GM23338 (cell line): ENCODE results near the gene CEACAM19.

Experiments
- CREB1 ChIP-seq: fragments of 250-450 bp; sonication (Bioruptor Pico); IDR thresholded peaks from 2 replicates; pipeline ENCODE4 v1.5.0; 2020; ENCODE audit warnings: low read depth, mild to moderate bottlenecking, moderate library complexity
- ETS1 ChIP-seq: IDR thresholded peaks from 2 replicates; pipeline ENCODE4 v1.6.1; 2016; ENCODE audit warnings: antibody characterized with exemption
- EZH2 ChIP-seq: fragments of 200-600 bp; sonication (generic); IDR thresholded peaks from one replicate; pipeline ENCODE4 v1.8.0; 2017; ENCODE audit warnings: antibody characterized with exemption, mild to moderate bottlenecking, low read depth; ENCODE audit not compliant: unreplicated experiment
- EZH2phosphoT487 ChIP-seq: fragments of 200-600 bp; sonication (generic); IDR thresholded peaks from one replicate; pipeline ENCODE4 v1.8.1; 2018; ENCODE audit warnings: antibody characterized with exemption; ENCODE audit not compliant: unreplicated experiment
- JUNB ChIP-seq: IDR thresholded peaks from one replicate; pipeline ENCODE4 v1.6.1; 2016; ENCODE audit warnings: antibody characterized with exemption; ENCODE audit not compliant: unreplicated experiment
- POLR2AphosphoS5 ChIP-seq: IDR thresholded peaks from 2 replicates; pipeline ENCODE4 v1.6.1; 2016; ENCODE audit warnings: antibody characterized with exemption, low read depth
- TF ChIP-seq, protein P1 (sequence below), 2 experiments: fragments of 200-600 bp in 1 of 2; sonication (generic) in 1 of 2; conservative IDR thresholded peaks; 2 replicates each; pipeline versions ENCODE4 v1.5.1 to v1.6.1; 2016 to 2017; ENCODE audit warnings: antibody characterized with exemption in 2 of 2, low read depth in 2 of 2, mild to moderate bottlenecking in 2 of 2, moderate library complexity in 1 of 2
- TF ChIP-seq, protein P2 (sequence below): IDR thresholded peaks from one replicate; pipeline ENCODE4 v1.6.1; 2018; ENCODE audit warnings: antibody characterized with exemption; ENCODE audit not compliant: unreplicated experiment
- TF ChIP-seq, protein P3 (sequence below): fragments of 250-450 bp; sonication (Bioruptor Pico); IDR thresholded peaks from 2 replicates; pipeline ENCODE4 v1.5.0; 2020; ENCODE audit warnings: mild to moderate bottlenecking, moderate library complexity

GRCh38 chr19:44719262-44719701 lies 48.0 kb downstream of the CEACAM19 start:
- TF ChIP-seq, protein P1, sequence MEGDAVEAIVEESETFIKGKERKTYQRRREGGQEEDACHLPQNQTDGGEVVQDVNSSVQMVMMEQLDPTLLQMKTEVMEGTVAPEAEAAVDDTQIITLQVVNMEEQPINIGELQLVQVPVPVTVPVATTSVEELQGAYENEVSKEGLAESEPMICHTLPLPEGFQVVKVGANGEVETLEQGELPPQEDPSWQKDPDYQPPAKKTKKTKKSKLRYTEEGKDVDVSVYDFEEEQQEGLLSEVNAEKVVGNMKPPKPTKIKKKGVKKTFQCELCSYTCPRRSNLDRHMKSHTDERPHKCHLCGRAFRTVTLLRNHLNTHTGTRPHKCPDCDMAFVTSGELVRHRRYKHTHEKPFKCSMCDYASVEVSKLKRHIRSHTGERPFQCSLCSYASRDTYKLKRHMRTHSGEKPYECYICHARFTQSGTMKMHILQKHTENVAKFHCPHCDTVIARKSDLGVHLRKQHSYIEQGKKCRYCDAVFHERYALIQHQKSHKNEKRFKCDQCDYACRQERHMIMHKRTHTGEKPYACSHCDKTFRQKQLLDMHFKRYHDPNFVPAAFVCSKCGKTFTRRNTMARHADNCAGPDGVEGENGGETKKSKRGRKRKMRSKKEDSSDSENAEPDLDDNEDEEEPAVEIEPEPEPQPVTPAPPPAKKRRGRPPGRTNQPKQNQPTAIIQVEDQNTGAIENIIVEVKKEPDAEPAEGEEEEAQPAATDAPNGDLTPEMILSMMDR (conservative IDR thresholded peaks at IDR 0.05; ENCODE audit: low read depth in 2 of 2), result no peak
- no peak for TF ChIP-seq EZH2
- no peak for TF ChIP-seq POLR2AphosphoS5
- no peak for TF ChIP-seq EZH2phosphoT487
- TF ChIP-seq, protein P2, sequence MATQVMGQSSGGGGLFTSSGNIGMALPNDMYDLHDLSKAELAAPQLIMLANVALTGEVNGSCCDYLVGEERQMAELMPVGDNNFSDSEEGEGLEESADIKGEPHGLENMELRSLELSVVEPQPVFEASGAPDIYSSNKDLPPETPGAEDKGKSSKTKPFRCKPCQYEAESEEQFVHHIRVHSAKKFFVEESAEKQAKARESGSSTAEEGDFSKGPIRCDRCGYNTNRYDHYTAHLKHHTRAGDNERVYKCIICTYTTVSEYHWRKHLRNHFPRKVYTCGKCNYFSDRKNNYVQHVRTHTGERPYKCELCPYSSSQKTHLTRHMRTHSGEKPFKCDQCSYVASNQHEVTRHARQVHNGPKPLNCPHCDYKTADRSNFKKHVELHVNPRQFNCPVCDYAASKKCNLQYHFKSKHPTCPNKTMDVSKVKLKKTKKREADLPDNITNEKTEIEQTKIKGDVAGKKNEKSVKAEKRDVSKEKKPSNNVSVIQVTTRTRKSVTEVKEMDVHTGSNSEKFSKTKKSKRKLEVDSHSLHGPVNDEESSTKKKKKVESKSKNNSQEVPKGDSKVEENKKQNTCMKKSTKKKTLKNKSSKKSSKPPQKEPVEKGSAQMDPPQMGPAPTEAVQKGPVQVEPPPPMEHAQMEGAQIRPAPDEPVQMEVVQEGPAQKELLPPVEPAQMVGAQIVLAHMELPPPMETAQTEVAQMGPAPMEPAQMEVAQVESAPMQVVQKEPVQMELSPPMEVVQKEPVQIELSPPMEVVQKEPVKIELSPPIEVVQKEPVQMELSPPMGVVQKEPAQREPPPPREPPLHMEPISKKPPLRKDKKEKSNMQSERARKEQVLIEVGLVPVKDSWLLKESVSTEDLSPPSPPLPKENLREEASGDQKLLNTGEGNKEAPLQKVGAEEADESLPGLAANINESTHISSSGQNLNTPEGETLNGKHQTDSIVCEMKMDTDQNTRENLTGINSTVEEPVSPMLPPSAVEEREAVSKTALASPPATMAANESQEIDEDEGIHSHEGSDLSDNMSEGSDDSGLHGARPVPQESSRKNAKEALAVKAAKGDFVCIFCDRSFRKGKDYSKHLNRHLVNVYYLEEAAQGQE, result no peak
- TF ChIP-seq CREB1, result no peak
- TF ChIP-seq JUNB, result no peak
- no peak for TF ChIP-seq ETS1
- TF ChIP-seq, protein P3, sequence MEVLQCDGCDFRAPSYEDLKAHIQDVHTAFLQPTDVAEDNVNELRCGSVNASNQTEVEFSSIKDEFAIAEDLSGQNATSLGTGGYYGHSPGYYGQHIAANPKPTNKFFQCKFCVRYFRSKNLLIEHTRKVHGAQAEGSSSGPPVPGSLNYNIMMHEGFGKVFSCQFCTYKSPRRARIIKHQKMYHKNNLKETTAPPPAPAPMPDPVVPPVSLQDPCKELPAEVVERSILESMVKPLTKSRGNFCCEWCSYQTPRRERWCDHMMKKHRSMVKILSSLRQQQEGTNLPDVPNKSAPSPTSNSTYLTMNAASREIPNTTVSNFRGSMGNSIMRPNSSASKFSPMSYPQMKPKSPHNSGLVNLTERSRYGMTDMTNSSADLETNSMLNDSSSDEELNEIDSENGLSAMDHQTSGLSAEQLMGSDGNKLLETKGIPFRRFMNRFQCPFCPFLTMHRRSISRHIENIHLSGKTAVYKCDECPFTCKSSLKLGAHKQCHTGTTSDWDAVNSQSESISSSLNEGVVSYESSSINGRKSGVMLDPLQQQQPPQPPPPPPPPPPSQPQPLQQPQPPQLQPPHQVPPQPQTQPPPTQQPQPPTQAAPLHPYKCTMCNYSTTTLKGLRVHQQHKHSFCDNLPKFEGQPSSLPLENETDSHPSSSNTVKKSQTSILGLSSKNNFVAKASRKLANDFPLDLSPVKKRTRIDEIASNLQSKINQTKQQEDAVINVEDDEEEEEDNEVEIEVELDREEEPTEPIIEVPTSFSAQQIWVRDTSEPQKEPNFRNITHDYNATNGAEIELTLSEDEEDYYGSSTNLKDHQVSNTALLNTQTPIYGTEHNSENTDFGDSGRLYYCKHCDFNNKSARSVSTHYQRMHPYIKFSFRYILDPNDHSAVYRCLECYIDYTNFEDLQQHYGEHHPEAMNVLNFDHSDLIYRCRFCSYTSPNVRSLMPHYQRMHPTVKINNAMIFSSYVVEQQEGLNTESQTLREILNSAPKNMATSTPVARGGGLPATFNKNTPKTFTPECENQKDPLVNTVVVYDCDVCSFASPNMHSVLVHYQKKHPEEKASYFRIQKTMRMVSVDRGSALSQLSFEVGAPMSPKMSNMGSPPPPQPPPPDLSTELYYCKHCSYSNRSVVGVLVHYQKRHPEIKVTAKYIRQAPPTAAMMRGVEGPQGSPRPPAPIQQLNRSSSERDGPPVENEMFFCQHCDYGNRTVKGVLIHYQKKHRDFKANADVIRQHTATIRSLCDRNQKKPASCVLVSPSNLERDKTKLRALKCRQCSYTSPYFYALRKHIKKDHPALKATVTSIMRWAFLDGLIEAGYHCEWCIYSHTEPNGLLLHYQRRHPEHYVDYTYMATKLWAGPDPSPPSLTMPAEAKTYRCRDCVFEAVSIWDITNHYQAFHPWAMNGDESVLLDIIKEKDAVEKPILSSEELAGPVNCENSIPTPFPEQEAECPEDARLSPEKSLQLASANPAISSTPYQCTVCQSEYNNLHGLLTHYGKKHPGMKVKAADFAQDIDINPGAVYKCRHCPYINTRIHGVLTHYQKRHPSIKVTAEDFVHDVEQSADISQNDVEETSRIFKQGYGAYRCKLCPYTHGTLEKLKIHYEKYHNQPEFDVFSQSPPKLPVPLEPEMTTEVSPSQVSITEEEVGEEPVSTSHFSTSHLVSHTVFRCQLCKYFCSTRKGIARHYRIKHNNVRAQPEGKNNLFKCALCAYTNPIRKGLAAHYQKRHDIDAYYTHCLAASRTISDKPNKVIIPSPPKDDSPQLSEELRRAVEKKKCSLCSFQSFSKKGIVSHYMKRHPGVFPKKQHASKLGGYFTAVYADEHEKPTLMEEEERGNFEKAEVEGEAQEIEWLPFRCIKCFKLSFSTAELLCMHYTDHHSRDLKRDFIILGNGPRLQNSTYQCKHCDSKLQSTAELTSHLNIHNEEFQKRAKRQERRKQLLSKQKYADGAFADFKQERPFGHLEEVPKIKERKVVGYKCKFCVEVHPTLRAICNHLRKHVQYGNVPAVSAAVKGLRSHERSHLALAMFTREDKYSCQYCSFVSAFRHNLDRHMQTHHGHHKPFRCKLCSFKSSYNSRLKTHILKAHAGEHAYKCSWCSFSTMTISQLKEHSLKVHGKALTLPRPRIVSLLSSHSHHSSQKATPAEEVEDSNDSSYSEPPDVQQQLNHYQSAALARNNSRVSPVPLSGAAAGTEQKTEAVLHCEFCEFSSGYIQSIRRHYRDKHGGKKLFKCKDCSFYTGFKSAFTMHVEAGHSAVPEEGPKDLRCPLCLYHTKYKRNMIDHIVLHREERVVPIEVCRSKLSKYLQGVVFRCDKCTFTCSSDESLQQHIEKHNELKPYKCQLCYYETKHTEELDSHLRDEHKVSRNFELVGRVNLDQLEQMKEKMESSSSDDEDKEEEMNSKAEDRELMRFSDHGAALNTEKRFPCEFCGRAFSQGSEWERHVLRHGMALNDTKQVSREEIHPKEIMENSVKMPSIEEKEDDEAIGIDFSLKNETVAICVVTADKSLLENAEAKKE (CRISPR knock-in tag), result no peak
